H9 (cell line): ENCODE data around the gene SLC1A4. TPM values are rescaled to one million over a fixed set of nuclear protein-coding genes. Genes with fewer than 3 reads are reported as not detected.
A peak's percentile ranks its signal among the peaks of the same experiment; 100 is the strongest.

Experiments used
- DNase-seq: peaks from one replicate; pipeline ENCODE4 v3.0.0-alpha.2; 2017
- H2AFZ ChIP-seq: one replicate; pipeline ENCODE4 v1.6.1; 2013; ENCODE audit warnings: mild to moderate bottlenecking, low read length, control low read depth, moderate library complexity
- H2AK5ac ChIP-seq: 2 replicates; pipeline ENCODE4 v1.6.1; 2013; ENCODE audit warnings: low read length, control low read depth, mixed read lengths; ENCODE audit not compliant: insufficient read length
- H2BK120ac ChIP-seq: one replicate; pipeline ENCODE4 v1.6.1; 2013; ENCODE audit warnings: low read depth, mild to moderate bottlenecking, low read length, control low read depth, inconsistent platforms; ENCODE audit not compliant: poor library complexity, severe bottlenecking
- H2BK12ac ChIP-seq: 2 replicates; pipeline ENCODE4 v1.6.1; 2013; ENCODE audit warnings: low read length, control low read depth, mixed read lengths, low read depth; ENCODE audit not compliant: insufficient read length
- H2BK15ac ChIP-seq: 2 replicates; pipeline ENCODE4 v1.6.1; 2013; ENCODE audit warnings: low read depth, low read length, control low read depth
- H2BK20ac ChIP-seq: one replicate; pipeline ENCODE4 v1.6.1; 2013; ENCODE audit warnings: low read depth, mild to moderate bottlenecking, low read length, control low read depth, inconsistent platforms; ENCODE audit not compliant: poor library complexity, severe bottlenecking
- H2BK5ac ChIP-seq: 2 replicates; pipeline ENCODE4 v1.6.1; 2013; ENCODE audit warnings: low read length, control low read depth, mixed read lengths; ENCODE audit not compliant: insufficient read length
- H3K14ac ChIP-seq: 2 replicates; pipeline ENCODE4 v1.6.1; 2013; ENCODE audit warnings: low read length, control low read depth; ENCODE audit not compliant: insufficient read depth
- H3K18ac ChIP-seq: 2 replicates; pipeline ENCODE4 v1.6.1; 2013; ENCODE audit warnings: low read depth, mild to moderate bottlenecking, mixed read lengths, low read length, control low read depth; ENCODE audit not compliant: insufficient read length
- H3K23ac ChIP-seq: 2 replicates; pipeline ENCODE4 v1.6.1; 2013; ENCODE audit warnings: low read length, control low read depth, mixed read lengths, low read depth; ENCODE audit not compliant: insufficient read length
- H3K23me2 ChIP-seq: 2 replicates; pipeline ENCODE4 v1.6.1; 2013; ENCODE audit warnings: low read depth, mild to moderate bottlenecking, mixed read lengths, low read length, control low read depth; ENCODE audit not compliant: insufficient read length, poor library complexity, severe bottlenecking
- H3K27ac ChIP-seq: 2 replicates; pipeline ENCODE4 v1.5.1; 2013; ENCODE audit warnings: low read length, control low read depth, mixed read lengths, low read depth; ENCODE audit not compliant: insufficient read length
- H3K27me3 ChIP-seq: 2 replicates; pipeline ENCODE4 v1.6.1; 2013; ENCODE audit warnings: low read length, control low read depth, inconsistent platforms; ENCODE audit not compliant: insufficient read depth
- H3K4ac ChIP-seq: 2 replicates; pipeline ENCODE4 v1.6.1; 2013; ENCODE audit warnings: low read depth, mild to moderate bottlenecking, control low read depth, inconsistent platforms, low read length, moderate library complexity
- H3K4me1 ChIP-seq: 2 replicates; pipeline ENCODE4 v1.6.1; 2013; ENCODE audit warnings: low read length, control low read depth, inconsistent platforms; ENCODE audit not compliant: insufficient read depth
- H3K4me2 ChIP-seq: 2 replicates; pipeline ENCODE4 v1.6.1; 2013; ENCODE audit warnings: low read length, control low read depth, mixed read lengths; ENCODE audit not compliant: insufficient read length, insufficient read depth
- H3K56ac ChIP-seq: 2 replicates; pipeline ENCODE4 v1.6.1; 2013; ENCODE audit warnings: low read depth, mild to moderate bottlenecking, mixed read lengths, low read length, control low read depth; ENCODE audit not compliant: insufficient read length
- H3K79me1 ChIP-seq: 2 replicates; pipeline ENCODE4 v1.6.1; 2013; ENCODE audit warnings: low read depth, mild to moderate bottlenecking, moderate library complexity, low read length, control low read depth, inconsistent platforms; ENCODE audit not compliant: insufficient read depth, poor library complexity, severe bottlenecking
- H3K79me2 ChIP-seq: 2 replicates; pipeline ENCODE4 v1.6.1; 2013; ENCODE audit warnings: low read length, control low read depth, inconsistent platforms; ENCODE audit not compliant: insufficient read depth
- H3K9ac ChIP-seq: 2 replicates; pipeline ENCODE4 v1.6.1; 2013; ENCODE audit warnings: low read length, control low read depth, mixed read lengths; ENCODE audit not compliant: insufficient read length; ENCODE audit errors: extremely low read depth
- H3K9me3 ChIP-seq: one replicate; pipeline ENCODE4 v1.6.1; 2013; ENCODE audit warnings: low read depth, low read length, inconsistent platforms; ENCODE audit not compliant: control insufficient read depth
- H3T11ph ChIP-seq: one replicate; pipeline ENCODE4 v1.6.1; 2013; ENCODE audit warnings: mild to moderate bottlenecking, low read length, control low read depth, inconsistent platforms
- H4K20me1 ChIP-seq: one replicate; pipeline ENCODE4 v1.6.1; 2013; ENCODE audit not compliant: control insufficient read depth, insufficient read length, insufficient read depth
- H4K5ac ChIP-seq: 2 replicates; pipeline ENCODE4 v1.6.1; 2013; ENCODE audit warnings: low read depth, mild to moderate bottlenecking, mixed read lengths, low read length, control low read depth; ENCODE audit not compliant: insufficient read length
- H4K8ac ChIP-seq: replicated peaks from 2 replicates; pipeline ENCODE4 v1.6.1; 2013; ENCODE audit warnings: low read length, control low read depth, mixed read lengths, low read depth; ENCODE audit not compliant: insufficient read length
- H4K91ac ChIP-seq: 2 replicates; pipeline ENCODE4 v1.6.1; 2013; ENCODE audit warnings: low read depth, mild to moderate bottlenecking, moderate library complexity, mixed read lengths, low read length, control low read depth; ENCODE audit not compliant: insufficient read length
- H3K27ac Mint-ChIP-seq, 3 experiments: 2 replicates in 2 of 3; 3 replicates in 1 of 3; pipeline ENCODE4 v1.8.0; 2020 to 2021; ENCODE audit warnings: mixed read lengths in 3 of 3, mild to moderate bottlenecking in 1 of 3, moderate library complexity in 1 of 3
- H3K27me3 Mint-ChIP-seq: 2 replicates; pipeline ENCODE4 v1.8.0; 2021; ENCODE audit warnings: low read depth, mild to moderate bottlenecking, moderate library complexity, mixed read lengths
- H3K36me3 Mint-ChIP-seq, 3 experiments: 2 replicates in 2 of 3; 3 replicates in 1 of 3; pipeline ENCODE4 v1.8.0; 2020 to 2021; ENCODE audit warnings: low read depth in 3 of 3, mixed read lengths in 3 of 3; ENCODE audit not compliant: insufficient read depth in 1 of 3
- H3K4me1 Mint-ChIP-seq, 2 experiments: 2 replicates each; pipeline ENCODE4 v1.8.0; 2020; ENCODE audit warnings: mixed read lengths in 2 of 2
- H3K4me3 Mint-ChIP-seq, 2 experiments: 2 replicates in 1 of 2; 3 replicates in 1 of 2; pipeline ENCODE4 v1.8.0; 2020 to 2021; ENCODE audit warnings: mild to moderate bottlenecking in 2 of 2, mixed read lengths in 2 of 2, moderate library complexity in 1 of 2
- H3K9me3 Mint-ChIP-seq, 2 experiments: 2 replicates in 1 of 2; 3 replicates in 1 of 2; pipeline ENCODE4 v1.8.0; 2020; ENCODE audit warnings: mild to moderate bottlenecking in 2 of 2, mixed read lengths in 2 of 2, moderate library complexity in 1 of 2
- WGBS: extraction: QIAGEN DNeasy Blood & Tissue Kit; methylation state at CpG from one replicate; pipeline ENCODE4 v1.1.7; 2013; ENCODE audit warnings: missing lambda C conversion rate, low lambda C conversion rate, mixed read lengths; ENCODE audit not compliant: insufficient read length; ENCODE audit errors: extremely low coverage; 5-methylcytosine and 5-hydroxymethylcytosine counted together
- total RNA-seq: library from RNA; stranded (reverse); gene quantifications from 2 replicates; pipeline ENCODE4 v1.2.1, GENCODE V29; 2021
- TF ChIP-seq, protein P1 (sequence below): fragments of 200-600 bp; sonication (generic); conservative IDR thresholded peaks from 3 replicates; pipeline ENCODE4 v1.8.0; 2021; ENCODE audit warnings: antibody characterized with exemption, mild to moderate bottlenecking

Gene SLC1A4
- total RNA-seq, 1 experiment from 2014 or later = 1.9 TPM

DNA sequence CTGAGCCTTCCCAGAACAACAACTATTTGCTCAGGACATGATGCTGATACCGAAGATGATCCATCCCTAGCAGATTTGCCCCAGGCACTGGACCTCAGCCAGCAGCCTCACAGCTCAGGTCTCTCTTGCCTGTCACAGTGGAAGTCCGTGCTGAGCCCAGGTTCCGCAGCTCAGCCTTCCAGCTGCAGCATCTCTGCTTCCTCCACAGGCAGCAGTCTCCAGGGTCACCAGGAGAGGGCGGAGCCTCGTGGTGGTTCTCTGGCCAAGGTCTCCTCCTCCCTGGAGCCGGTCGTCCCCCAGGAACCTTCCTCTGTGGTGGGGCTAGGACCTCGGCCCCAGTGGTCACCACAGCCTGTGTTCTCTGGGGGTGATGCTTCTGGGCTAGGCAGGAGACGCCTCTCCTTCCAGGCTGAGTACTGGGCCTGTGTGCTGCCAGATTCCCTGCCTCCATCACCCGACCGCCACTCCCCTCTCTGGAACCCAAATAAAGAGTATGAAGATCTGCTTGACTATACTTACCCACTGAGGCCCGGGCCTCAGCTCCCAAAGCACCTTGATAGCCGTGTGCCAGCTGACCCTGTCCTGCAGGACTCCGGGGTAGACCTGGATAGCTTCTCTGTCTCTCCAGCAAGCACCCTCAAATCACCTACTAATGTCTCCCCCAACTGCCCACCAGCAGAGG, 82.4 kb downstream of the SLC1A4 start:
- no peak overlapping the region for H3K18ac ChIP-seq
- peaks cover 5% of the 10 kb centered on the region; the same call in 1 of the 2 replicates for H3K4me1 ChIP-seq
- TF ChIP-seq, protein P1, sequence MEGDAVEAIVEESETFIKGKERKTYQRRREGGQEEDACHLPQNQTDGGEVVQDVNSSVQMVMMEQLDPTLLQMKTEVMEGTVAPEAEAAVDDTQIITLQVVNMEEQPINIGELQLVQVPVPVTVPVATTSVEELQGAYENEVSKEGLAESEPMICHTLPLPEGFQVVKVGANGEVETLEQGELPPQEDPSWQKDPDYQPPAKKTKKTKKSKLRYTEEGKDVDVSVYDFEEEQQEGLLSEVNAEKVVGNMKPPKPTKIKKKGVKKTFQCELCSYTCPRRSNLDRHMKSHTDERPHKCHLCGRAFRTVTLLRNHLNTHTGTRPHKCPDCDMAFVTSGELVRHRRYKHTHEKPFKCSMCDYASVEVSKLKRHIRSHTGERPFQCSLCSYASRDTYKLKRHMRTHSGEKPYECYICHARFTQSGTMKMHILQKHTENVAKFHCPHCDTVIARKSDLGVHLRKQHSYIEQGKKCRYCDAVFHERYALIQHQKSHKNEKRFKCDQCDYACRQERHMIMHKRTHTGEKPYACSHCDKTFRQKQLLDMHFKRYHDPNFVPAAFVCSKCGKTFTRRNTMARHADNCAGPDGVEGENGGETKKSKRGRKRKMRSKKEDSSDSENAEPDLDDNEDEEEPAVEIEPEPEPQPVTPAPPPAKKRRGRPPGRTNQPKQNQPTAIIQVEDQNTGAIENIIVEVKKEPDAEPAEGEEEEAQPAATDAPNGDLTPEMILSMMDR = peak; percentile 52
- no peak overlapping the region for H2AK5ac ChIP-seq
- Mint-ChIP-seq H3K27me3 (no peaks in the 10 kb centered on the region), H3K36me3 (peaks cover 31 to 58% (median 51%) of the 10 kb centered on the region in 3 experiments; a peak in 6 of 7 replicates), H3K27ac (0 out of 7 replicates have a peak overlapping the region, but pooled peaks of 1 of the 3 experiments have one; percentile 38), H3K4me1 (peaks cover 16% of the 10 kb centered on the region in 2 experiments), H3K9me3 (no peaks in the 10 kb centered on the region), H3K4me3 (no peak overlapping the region)
- no peaks in the 10 kb centered on the region for H3K9me3 ChIP-seq
- peak; percentile 68 for DNase-seq
- H3K9ac ChIP-seq = no peak overlapping the region
- H4K8ac ChIP-seq = no peak overlapping the region
- no CpG with 5 or more reads among the region's 14 CpGs for WGBS
- H2AFZ ChIP-seq = no peak overlapping the region
- no peak overlapping the region for H3K56ac ChIP-seq
- no peak overlapping the region for H2BK15ac ChIP-seq
- H3K27ac ChIP-seq = no peak overlapping the region
- no peaks in the 10 kb centered on the region for H3K23me2 ChIP-seq
- no peak overlapping the region for H3K4ac ChIP-seq
- no peak overlapping the region for H2BK120ac ChIP-seq
- no peaks in the 10 kb centered on the region for H3K27me3 ChIP-seq
- H2BK20ac ChIP-seq = no peak overlapping the region
- no peaks in the 10 kb centered on the region for H4K20me1 ChIP-seq
- H4K5ac ChIP-seq = no peak overlapping the region
- no peak overlapping the region for H2BK12ac ChIP-seq
- no peak overlapping the region for H2BK5ac ChIP-seq
- H3K79me2 ChIP-seq = peaks cover 2% of the 10 kb centered on the region; the same call in 1 of the 2 replicates
- H3K23ac ChIP-seq = no peak overlapping the region
- no peak overlapping the region for H3K4me2 ChIP-seq
- no peak overlapping the region for H3K14ac ChIP-seq
- no peaks in the 10 kb centered on the region for H3K79me1 ChIP-seq
- H4K91ac ChIP-seq = no peak overlapping the region
- H3T11ph ChIP-seq = no peak overlapping the region
